Muscle layer of colon (tissue), 2 donors: ENCODE measurements around the gene NXN.
"Not testable (repeated sequence)": the region's sequence is repeated elsewhere in the genome, so short reads cannot be mapped to it uniquely, and the experiment has no call there.

Source experiments
- H3K27ac ChIP-seq: one replicate; pipeline ENCODE4 v1.7.0; 2013; ENCODE audit warnings: low read depth, mild to moderate bottlenecking, low read length, moderate library complexity
- H3K27me3 ChIP-seq, 2 donors: one replicate each; pipeline ENCODE4 v1.7.0; 2013; ENCODE audit warnings: low read length in 2 of 2, mild to moderate bottlenecking in 2 of 2; ENCODE audit not compliant: insufficient read depth in 2 of 2, control insufficient read depth in 1 of 2
- H3K36me3 ChIP-seq: one replicate; pipeline ENCODE4 v1.7.0; 2013; ENCODE audit warnings: mild to moderate bottlenecking, low read length; ENCODE audit not compliant: insufficient read depth
- H3K4me1 ChIP-seq: one replicate; pipeline ENCODE4 v1.7.0; 2013; ENCODE audit warnings: mild to moderate bottlenecking, low read length; ENCODE audit not compliant: insufficient read depth
- H3K4me3 ChIP-seq, 2 donors: one replicate each; pipeline ENCODE4 v1.7.0; 2013; ENCODE audit warnings: low read length in 2 of 2, low read depth in 1 of 2, mild to moderate bottlenecking in 1 of 2, moderate library complexity in 1 of 2
- H3K9ac ChIP-seq: one replicate; pipeline ENCODE4 v1.7.0; 2013; ENCODE audit warnings: low read length
- H3K9me3 ChIP-seq: one replicate; pipeline ENCODE4 v1.7.0; 2013; ENCODE audit warnings: mild to moderate bottlenecking, low read length
- donor health status: abdominal sarcoma.
- donor health status: Adenocarcinoma of cecum.

The NXN gene

GRCh38 chr17:805886-806285 lies 173.7 kb downstream of the NXN start:
- not testable (repeated sequence) for H3K4me1 ChIP-seq, H3K27ac ChIP-seq, H3K27me3 ChIP-seq, H3K4me3 ChIP-seq, H3K9me3 ChIP-seq, H3K9ac ChIP-seq
- H3K36me3 ChIP-seq: peaks cover 21% of the 10 kb centered on the region

GRCh38 chr17:804541-805435 lies 174.8 kb downstream of the NXN start:
- Histone ChIP-seq H3K36me3 (peaks cover 28% of the 10 kb centered on the region), H3K27me3 (no peaks in the 10 kb centered on the region), H3K9me3 (no peaks in the 10 kb centered on the region), H3K4me3 (no peak overlapping the region), H3K9ac (no peak overlapping the region), H3K27ac (no peak overlapping the region), H3K4me1 (no peaks in the 10 kb centered on the region)

GRCh38 chr17:802901-803881 lies 176.4 kb downstream of the NXN start:
- Histone ChIP-seq H3K27me3 (no peaks in the 10 kb centered on the region), H3K4me3 (no peak overlapping the region), H3K36me3 (peaks cover 35% of the 10 kb centered on the region), H3K27ac (no peak overlapping the region), H3K4me1 (no peaks in the 10 kb centered on the region), H3K9me3 (no peaks in the 10 kb centered on the region), H3K9ac (no peak overlapping the region)

- H3K36me3 ChIP-seq: peaks cover 35% of the 10 kb centered on the region
- H3K27me3 ChIP-seq: no peaks in the 10 kb centered on the region
- no peak overlapping the region for H3K9ac ChIP-seq
- H3K27ac ChIP-seq: no peak overlapping the region
- no peaks in the 10 kb centered on the region for H3K9me3 ChIP-seq
- H3K4me3 ChIP-seq: no peak overlapping the region
- no peaks in the 10 kb centered on the region for H3K4me1 ChIP-seq
These were observed 177.1 kb downstream of the NXN start for GRCh38 chr17:802481-802880.

GRCh38 chr17:801660-802059 lies 177.9 kb downstream of the NXN start:
- H3K4me3 ChIP-seq: no peak overlapping the region
- no peak overlapping the region for H3K27ac ChIP-seq
- H3K27me3 ChIP-seq: no peaks in the 10 kb centered on the region
- H3K9ac ChIP-seq: no peak overlapping the region
- H3K9me3 ChIP-seq: no peaks in the 10 kb centered on the region
- H3K36me3 ChIP-seq: peaks cover 29% of the 10 kb centered on the region
- H3K4me1 ChIP-seq: no peaks in the 10 kb centered on the region

GRCh38 chr17:800446-801242 lies 178.9 kb downstream of the NXN start:
- Histone ChIP-seq H3K9ac (no peak overlapping the region), H3K27ac (no peak overlapping the region), H3K27me3 (no peaks in the 10 kb centered on the region), H3K9me3 (no peaks in the 10 kb centered on the region), H3K4me1 (peaks cover under 1% of the 10 kb centered on the region), H3K4me3 (no peak overlapping the region), H3K36me3 (peaks cover 33% of the 10 kb centered on the region)

- H3K9ac ChIP-seq: no peak overlapping the region
- H3K9me3 ChIP-seq: no peaks in the 10 kb centered on the region
- H3K36me3 ChIP-seq: peaks cover 33% of the 10 kb centered on the region
These were observed 180.3 kb downstream of the NXN start for GRCh38 chr17:799261-799660.

GRCh38 chr17:798246-798645 lies 181.3 kb downstream of the NXN start:
- Histone ChIP-seq H3K27ac (peak overlapping the region; percentile 14), H3K9ac (no peak overlapping the region), H3K4me3 (no peak overlapping the region), H3K36me3 (peaks cover 24% of the 10 kb centered on the region), H3K27me3 (no peaks in the 10 kb centered on the region), H3K9me3 (no peaks in the 10 kb centered on the region), H3K4me1 (peaks cover 21% of the 10 kb centered on the region)

More at GRCh38 chr17:799261-799660, 180.3 kb downstream of the NXN start:
- no peak overlapping the region for H3K4me3 ChIP-seq
- peaks cover 13% of the 10 kb centered on the region for H3K4me1 ChIP-seq
- no peaks in the 10 kb centered on the region for H3K27me3 ChIP-seq
- H3K27ac ChIP-seq: no peak overlapping the region

- Histone ChIP-seq H3K9ac (no peak overlapping the region), H3K27ac (no peak overlapping the region), H3K4me3 (no peak overlapping the region), H3K36me3 (peaks cover 23% of the 10 kb centered on the region), H3K27me3 (no peaks in the 10 kb centered on the region), H3K4me1 (peaks cover 21% of the 10 kb centered on the region), H3K9me3 (no peaks in the 10 kb centered on the region)
These were observed 182.2 kb downstream of the NXN start for GRCh38 chr17:797236-797840.

- H3K27ac ChIP-seq: peak overlapping the region; percentile 8
- H3K27me3 ChIP-seq: no peaks in the 10 kb centered on the region
- no peaks in the 10 kb centered on the region for H3K9me3 ChIP-seq
- no peak overlapping the region for H3K4me3 ChIP-seq
- peaks cover 28% of the 10 kb centered on the region for H3K36me3 ChIP-seq
- H3K4me1 ChIP-seq: peaks cover 21% of the 10 kb centered on the region
- H3K9ac ChIP-seq: no peak overlapping the region
These were observed 183.0 kb downstream of the NXN start for GRCh38 chr17:796609-797008.
